ENCODE data around the gene CD52.

Gene CD52

GRCh38 chr1:26318338-26319064 lies 743 bp downstream of the CD52 start:
- H3K27ac ChIP-seq: no peak overlapping the region
- no peak overlapping the region for H3K4me3 ChIP-seq (ENCODE audit: low read depth, low read length)
- no peak overlapping the region for H2AFZ ChIP-seq
- H3K9ac ChIP-seq: no peak overlapping the region
- TF ChIP-seq CTCF (IDR thresholded peaks at IDR 0.05): no peak
- no peaks in the 10 kb centered on the region for H3K36me3 ChIP-seq (ENCODE audit: control insufficient read depth, insufficient read depth, low read length)
- no peaks in the 10 kb centered on the region for H3K27me3 ChIP-seq (ENCODE audit: control insufficient read depth, insufficient read depth, low read length)
- H3K4me2 ChIP-seq (ENCODE audit: low read length): no peak overlapping the region
- H3K9me3 ChIP-seq (ENCODE audit: control insufficient read depth, low read length): no peaks in the 10 kb centered on the region
- H3K79me2 ChIP-seq: no peaks in the 10 kb centered on the region
- H3K4me1 ChIP-seq: no peaks in the 10 kb centered on the region

- no peaks in the 10 kb centered on the region for H3K4me1 ChIP-seq
- no peak overlapping the region for H3K4me2 ChIP-seq (ENCODE audit: low read length)
- H3K9me3 ChIP-seq (ENCODE audit: control insufficient read depth, low read length): no peaks in the 10 kb centered on the region
- H3K27ac ChIP-seq: no peak overlapping the region
- H3K36me3 ChIP-seq (ENCODE audit: control insufficient read depth, insufficient read depth, low read length): no peaks in the 10 kb centered on the region
- H3K4me3 ChIP-seq (ENCODE audit: low read depth, low read length): no peak overlapping the region
- no peaks in the 10 kb centered on the region for H3K79me2 ChIP-seq
- no peak overlapping the region for H2AFZ ChIP-seq
- no peak overlapping the region for H3K9ac ChIP-seq
- H3K27me3 ChIP-seq (ENCODE audit: control insufficient read depth, insufficient read depth, low read length): no peaks in the 10 kb centered on the region
- TF ChIP-seq CTCF (IDR thresholded peaks at IDR 0.05): no peak
These were observed 3.1 kb downstream of the CD52 start for GRCh38 chr1:26320896-26321295.

- H3K9ac ChIP-seq: no peak overlapping the region
These were observed 3.7 kb downstream of the CD52 start for GRCh38 chr1:26321315-26322041.

GRCh38 chr1:26322042-26322331 lies 4.2 kb downstream of the CD52 start:
- Histone ChIP-seq H3K4me3 (ENCODE audit: low read depth, low read length) (no peak overlapping the region), H3K4me1 (no peaks in the 10 kb centered on the region), H2AFZ (no peak overlapping the region), H3K9ac (no peak overlapping the region), H3K9me3 (ENCODE audit: control insufficient read depth, low read length) (no peaks in the 10 kb centered on the region), H3K4me2 (ENCODE audit: low read length) (no peak overlapping the region), H3K36me3 (ENCODE audit: control insufficient read depth, insufficient read depth, low read length) (no peaks in the 10 kb centered on the region), H3K27me3 (ENCODE audit: control insufficient read depth, insufficient read depth, low read length) (no peaks in the 10 kb centered on the region), H3K27ac (no peak overlapping the region), H3K79me2 (no peaks in the 10 kb centered on the region)
- TF ChIP-seq CTCF (IDR thresholded peaks at IDR 0.05): no peak

More at GRCh38 chr1:26321315-26322041, 3.7 kb downstream of the CD52 start:
- no peaks in the 10 kb centered on the region for H3K79me2 ChIP-seq
- no peak overlapping the region for H3K27ac ChIP-seq
- H3K9me3 ChIP-seq (ENCODE audit: control insufficient read depth, low read length): no peaks in the 10 kb centered on the region
- no peak overlapping the region for H3K4me3 ChIP-seq (ENCODE audit: low read depth, low read length)
- H3K27me3 ChIP-seq (ENCODE audit: control insufficient read depth, insufficient read depth, low read length): no peaks in the 10 kb centered on the region
- no peaks in the 10 kb centered on the region for H3K36me3 ChIP-seq (ENCODE audit: control insufficient read depth, insufficient read depth, low read length)
- no peak overlapping the region for H3K4me2 ChIP-seq (ENCODE audit: low read length)
- TF ChIP-seq CTCF (IDR thresholded peaks at IDR 0.05): peak; percentile 73
- H2AFZ ChIP-seq: no peak overlapping the region
- H3K4me1 ChIP-seq: no peaks in the 10 kb centered on the region

- Histone ChIP-seq H3K27me3 (ENCODE audit: control insufficient read depth, insufficient read depth, low read length) (no peaks in the 10 kb centered on the region), H2AFZ (no peak overlapping the region), H3K36me3 (ENCODE audit: control insufficient read depth, insufficient read depth, low read length) (no peaks in the 10 kb centered on the region), H3K9me3 (ENCODE audit: control insufficient read depth, low read length) (no peaks in the 10 kb centered on the region), H3K4me2 (ENCODE audit: low read length) (no peak overlapping the region), H3K4me1 (no peaks in the 10 kb centered on the region), H3K79me2 (no peaks in the 10 kb centered on the region), H3K9ac (no peak overlapping the region), H3K4me3 (ENCODE audit: low read depth, low read length) (no peak overlapping the region), H3K27ac (no peak overlapping the region)
- no peak for TF ChIP-seq CTCF (IDR thresholded peaks at IDR 0.05)
These were observed 5.6 kb downstream of the CD52 start for GRCh38 chr1:26323382-26323781.
